Mammary epithelial cell (primary cell): ENCODE data around the gene GPHB5.

Experiments
- CTCF ChIP-seq, 2 donors: IDR thresholded peaks in 1 of 2; conservative IDR thresholded peaks in 1 of 2; 2 replicates each; pipeline ENCODE4 v1.5.1; 2011 to 2012; ENCODE audit warnings: inconsistent platforms in 2 of 2, low read length in 2 of 2, mild to moderate bottlenecking in 2 of 2, control low read depth in 1 of 2, low read depth in 1 of 2; ENCODE audit not compliant: insufficient read depth in 1 of 2; ENCODE audit errors: extremely low read depth in 1 of 2
- EZH2 ChIP-seq: IDR thresholded peaks from 2 replicates; pipeline ENCODE4 v1.6.1; 2012; ENCODE audit warnings: low read length, inconsistent platforms, borderline replicate concordance

DNA sequence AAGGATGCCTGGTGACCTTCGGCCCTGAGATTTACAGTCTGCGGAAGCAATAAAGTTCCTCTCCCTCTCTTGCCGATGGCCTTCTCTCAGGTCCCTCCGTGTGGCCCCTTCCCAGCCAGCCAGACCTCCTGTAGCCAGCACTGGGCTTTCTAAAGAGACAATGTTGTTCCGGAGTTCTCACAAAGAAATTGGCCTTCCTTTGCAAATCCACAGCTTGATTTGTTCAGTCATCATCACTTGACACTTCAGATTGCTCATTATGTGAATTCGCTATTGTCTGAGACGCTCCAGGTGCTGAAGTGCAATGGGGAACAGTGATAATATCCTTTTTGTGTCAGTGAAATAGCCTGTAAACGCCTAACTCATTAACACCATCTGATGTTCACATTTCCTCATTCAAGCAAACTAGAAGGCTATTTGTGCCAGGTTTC lies 43.7 kb upstream of the GPHB5 start:
- no peak for TF ChIP-seq CTCF (conservative IDR thresholded peaks at IDR 0.05 in 1 of 2, IDR thresholded peaks at IDR 0.05 in 1 of 2; ENCODE audit: extremely low read depth in 1 of 2, insufficient read depth in 1 of 2, low read depth in 1 of 2, low read length in 2 of 2)
- no peak for TF ChIP-seq EZH2
